GM21447 (cell line): ENCODE measurements around the gene CCDC178.

Experiments
- ATAC-seq: cut with Tn5 transposase; IDR thresholded peaks from one replicate; pipeline ENCODE4 v1.9.1; 2021; ENCODE audit not compliant: unreplicated experiment

The CCDC178 gene

DNA sequence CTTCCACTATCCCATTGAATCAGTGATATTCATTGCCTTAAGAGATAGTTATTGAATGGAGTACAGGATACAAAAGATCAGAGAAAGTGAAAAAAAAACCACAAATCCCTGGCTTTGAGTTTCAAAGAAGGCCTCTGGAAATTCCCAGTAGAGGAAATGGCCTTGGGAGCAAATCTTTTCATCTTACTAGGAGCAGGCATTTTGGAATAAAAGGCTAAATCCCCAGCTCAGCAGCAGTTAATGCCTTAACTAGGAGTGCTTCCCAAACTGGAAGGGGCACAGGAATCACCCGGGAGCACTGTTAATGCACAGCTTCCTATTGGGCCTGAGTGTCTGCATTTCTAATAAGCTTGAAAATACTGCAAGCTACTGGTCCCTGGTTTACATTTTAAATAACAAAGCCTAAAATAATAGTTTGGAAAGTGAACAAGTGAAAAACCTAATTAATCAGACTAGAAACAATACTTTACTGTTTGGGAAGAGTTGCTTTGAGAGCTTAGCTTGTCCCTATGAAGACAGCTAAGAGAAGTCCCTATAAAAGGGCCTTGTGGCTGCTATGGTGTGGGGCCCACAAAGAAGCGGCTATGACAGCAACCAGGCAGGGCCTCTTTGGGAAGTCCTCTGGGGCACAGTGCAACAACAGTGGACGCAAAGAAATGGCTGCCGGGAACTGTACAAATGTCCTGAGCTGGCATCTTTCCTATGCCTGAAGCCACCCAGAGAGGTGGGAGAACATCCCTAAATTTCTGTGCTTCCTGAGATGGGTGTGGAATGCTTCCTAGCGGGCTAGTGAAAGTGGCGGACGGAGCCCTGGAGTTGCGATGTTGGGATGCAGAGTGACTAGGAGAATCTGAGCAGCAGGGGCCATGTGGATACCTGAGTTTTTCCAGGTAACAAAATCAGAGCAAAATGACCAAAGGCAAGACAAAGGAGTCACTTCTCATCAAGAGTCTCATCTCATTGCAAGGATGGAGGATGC, 550.6 kb downstream of the CCDC178 start:
- no peak for ATAC-seq

DNA sequence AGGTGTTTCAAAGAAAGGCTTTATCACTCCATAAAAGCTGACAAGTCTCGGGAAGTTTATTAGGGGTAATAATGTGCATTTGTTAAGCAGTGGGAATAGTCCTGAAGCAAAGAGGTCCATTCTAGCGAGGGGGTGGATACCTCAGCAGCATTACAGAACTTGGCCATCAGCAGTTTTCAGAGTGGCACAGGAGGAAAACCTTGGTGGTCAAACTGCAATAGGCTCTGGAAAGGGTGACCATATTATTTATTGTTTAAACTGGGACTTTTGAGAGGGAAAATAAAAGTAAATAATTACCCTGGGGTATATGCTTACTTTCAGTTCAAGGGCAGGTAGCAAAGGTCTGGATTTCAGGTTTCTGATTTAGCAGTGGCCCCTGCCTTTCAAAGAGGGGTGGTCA, 552.2 kb downstream of the CCDC178 start:
- ATAC-seq = no peak
